ENCODE results near the gene RSPO1. TPM values are rescaled to one million over a fixed set of nuclear protein-coding genes. Genes with fewer than 3 reads are reported as not detected.

RSPO1 gene
- polyA plus RNA-seq, 1 of the 3 experiments (the other 2 are of a cell fraction) = 0.03 TPM

DNA sequence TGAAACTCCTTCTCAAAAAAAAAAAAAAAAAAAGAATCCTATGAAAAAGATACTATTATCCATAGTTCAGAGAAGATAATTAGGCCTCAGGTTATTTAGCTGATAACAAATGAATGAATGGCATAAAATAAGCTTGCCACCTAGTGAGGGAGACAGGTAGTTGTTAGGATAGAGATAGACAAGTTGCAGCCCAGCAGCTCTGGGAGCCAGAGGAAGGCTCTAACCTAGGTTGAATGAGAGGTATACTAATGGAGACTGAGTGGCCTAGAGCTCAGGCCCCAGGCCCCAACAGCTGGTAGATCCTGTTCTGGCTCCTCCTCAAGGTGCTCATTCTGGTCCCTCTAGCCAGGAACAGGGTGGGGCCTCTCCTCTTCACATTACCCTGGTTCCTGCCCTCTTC lies 20.6 kb upstream of the RSPO1 start:
- Histone ChIP-seq H3K27me3 (ENCODE audit: insufficient read depth) (no peaks in the 10 kb centered on the region), H2AFZ (ENCODE audit: low read depth) (no peak overlapping the region), H3K36me3 (replicated peaks in 1 of 2; ENCODE audit: control insufficient read depth in 1 of 2, insufficient read depth in 2 of 2, low read length in 1 of 2) (no peaks in the 10 kb centered on the region), H3K79me2 (ENCODE audit: insufficient read depth) (no peaks in the 10 kb centered on the region), H3F3A (replicated peaks; ENCODE audit: insufficient read depth) (no peaks in the 10 kb centered on the region), H3K9ac (no peak overlapping the region), H3K9me3 (no peaks in the 10 kb centered on the region), H3K4me1 (ENCODE audit: control insufficient read depth in 1 of 2, insufficient read depth in 2 of 2, low read depth in 1 of 2, low read length in 1 of 2) (no peaks in the 10 kb centered on the region), H3K4me2 (no peak overlapping the region), H3K4me3 (ENCODE audit: low read depth in 2 of 2, low read length in 1 of 2) (no peak overlapping the region), H4K20me1 (ENCODE audit: insufficient read depth) (no peaks in the 10 kb centered on the region), H3K9me2 (no peaks in the 10 kb centered on the region), H3K27ac (ENCODE audit: low read depth in 2 of 2, low read length in 1 of 2) (no peak overlapping the region)
- no peak for DNase-seq
- ChIA-PET CTCF (interaction anchor here (0.9 kb wide), 1 partner anchor 27 kb away, joined by 3 read pairs; no protein-coding TSS in a partner anchor), POLR2A (no interaction called here)
- no peak for TF ChIP-seq GATA2 (CRISPR knock-in tag; IDR thresholded peaks at IDR 0.05)

DNA sequence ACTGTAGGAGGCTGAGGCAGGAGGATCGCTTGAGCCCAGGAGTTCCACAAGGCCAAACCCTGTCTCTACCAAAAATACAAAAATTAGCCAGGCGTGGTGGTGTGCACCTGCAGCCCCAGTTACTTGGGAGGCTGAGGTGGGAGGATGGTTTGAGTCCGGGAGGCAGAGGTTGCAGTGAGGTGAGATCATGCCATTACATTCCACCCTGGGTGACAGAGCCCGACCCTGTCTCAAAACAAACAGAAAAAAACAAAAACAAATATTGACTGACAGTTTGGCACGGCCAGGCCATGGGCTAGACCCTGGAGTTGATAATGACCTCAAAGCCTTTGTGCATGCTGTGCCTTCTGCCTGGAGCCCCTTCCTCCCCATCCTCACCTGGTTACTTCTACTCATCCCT lies 19.2 kb upstream of the RSPO1 start:
- no peak for DNase-seq
- H3K27me3 ChIP-seq (ENCODE audit: insufficient read depth) = no peaks in the 10 kb centered on the region
- TF ChIP-seq TEAD4 (IDR thresholded peaks at IDR 0.05; ENCODE audit: borderline replicate concordance, insufficient read depth) (no peak), RCOR1 (IDR thresholded peaks at IDR 0.05; ENCODE audit: low read length) (no peak), RXRA (IDR thresholded peaks at IDR 0.05; ENCODE audit: borderline replicate concordance, low read depth) (no peak), POLR2AphosphoS5 (IDR thresholded peaks at IDR 0.05; ENCODE audit: low read depth, low read length) (no peak), CHD2 (IDR thresholded peaks at IDR 0.05; ENCODE audit: low read length, partially characterized antibody) (no peak), SIN3A (IDR thresholded peaks at IDR 0.05; ENCODE audit: borderline replicate concordance, low read depth, low read length) (no peak), EP300 (IDR thresholded peaks at IDR 0.05; ENCODE audit: borderline replicate concordance in 1 of 2, low read depth in 1 of 2, low read length in 1 of 2) (no peak), GATA2 (CRISPR knock-in tag; IDR thresholded peaks at IDR 0.05) (no peak), JUND (IDR thresholded peaks at IDR 0.05) (no peak), FOXJ3 (CRISPR knock-in tag; IDR thresholded peaks at IDR 0.05) (no peak), SMC3 (IDR thresholded peaks at IDR 0.05; ENCODE audit: low read depth, low read length) (no peak), RAD21 (IDR thresholded peaks at IDR 0.05; ENCODE audit: low read length) (no peak), FOSL2 (IDR thresholded peaks at IDR 0.05; ENCODE audit: borderline replicate concordance, low read depth) (no peak)
- TF ChIP-seq, protein P1, sequence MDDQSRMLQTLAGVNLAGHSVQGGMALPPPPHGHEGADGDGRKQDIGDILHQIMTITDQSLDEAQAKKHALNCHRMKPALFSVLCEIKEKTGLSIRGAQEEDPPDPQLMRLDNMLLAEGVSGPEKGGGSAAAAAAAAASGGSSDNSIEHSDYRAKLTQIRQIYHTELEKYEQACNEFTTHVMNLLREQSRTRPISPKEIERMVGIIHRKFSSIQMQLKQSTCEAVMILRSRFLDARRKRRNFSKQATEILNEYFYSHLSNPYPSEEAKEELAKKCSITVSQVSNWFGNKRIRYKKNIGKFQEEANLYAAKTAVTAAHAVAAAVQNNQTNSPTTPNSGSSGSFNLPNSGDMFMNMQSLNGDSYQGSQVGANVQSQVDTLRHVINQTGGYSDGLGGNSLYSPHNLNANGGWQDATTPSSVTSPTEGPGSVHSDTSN (IDR thresholded peaks at IDR 0.05) = no peak
- TF ChIP-seq, protein P2, sequence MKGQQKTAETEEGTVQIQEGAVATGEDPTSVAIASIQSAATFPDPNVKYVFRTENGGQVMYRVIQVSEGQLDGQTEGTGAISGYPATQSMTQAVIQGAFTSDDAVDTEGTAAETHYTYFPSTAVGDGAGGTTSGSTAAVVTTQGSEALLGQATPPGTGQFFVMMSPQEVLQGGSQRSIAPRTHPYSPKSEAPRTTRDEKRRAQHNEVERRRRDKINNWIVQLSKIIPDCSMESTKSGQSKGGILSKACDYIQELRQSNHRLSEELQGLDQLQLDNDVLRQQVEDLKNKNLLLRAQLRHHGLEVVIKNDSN (IDR thresholded peaks at IDR 0.05; ENCODE audit: borderline replicate concordance, low read depth) = no peak
- TF ChIP-seq, protein P3, sequence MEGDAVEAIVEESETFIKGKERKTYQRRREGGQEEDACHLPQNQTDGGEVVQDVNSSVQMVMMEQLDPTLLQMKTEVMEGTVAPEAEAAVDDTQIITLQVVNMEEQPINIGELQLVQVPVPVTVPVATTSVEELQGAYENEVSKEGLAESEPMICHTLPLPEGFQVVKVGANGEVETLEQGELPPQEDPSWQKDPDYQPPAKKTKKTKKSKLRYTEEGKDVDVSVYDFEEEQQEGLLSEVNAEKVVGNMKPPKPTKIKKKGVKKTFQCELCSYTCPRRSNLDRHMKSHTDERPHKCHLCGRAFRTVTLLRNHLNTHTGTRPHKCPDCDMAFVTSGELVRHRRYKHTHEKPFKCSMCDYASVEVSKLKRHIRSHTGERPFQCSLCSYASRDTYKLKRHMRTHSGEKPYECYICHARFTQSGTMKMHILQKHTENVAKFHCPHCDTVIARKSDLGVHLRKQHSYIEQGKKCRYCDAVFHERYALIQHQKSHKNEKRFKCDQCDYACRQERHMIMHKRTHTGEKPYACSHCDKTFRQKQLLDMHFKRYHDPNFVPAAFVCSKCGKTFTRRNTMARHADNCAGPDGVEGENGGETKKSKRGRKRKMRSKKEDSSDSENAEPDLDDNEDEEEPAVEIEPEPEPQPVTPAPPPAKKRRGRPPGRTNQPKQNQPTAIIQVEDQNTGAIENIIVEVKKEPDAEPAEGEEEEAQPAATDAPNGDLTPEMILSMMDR (IDR thresholded peaks at IDR 0.05) = no peak
- TF ChIP-seq, protein P4, sequence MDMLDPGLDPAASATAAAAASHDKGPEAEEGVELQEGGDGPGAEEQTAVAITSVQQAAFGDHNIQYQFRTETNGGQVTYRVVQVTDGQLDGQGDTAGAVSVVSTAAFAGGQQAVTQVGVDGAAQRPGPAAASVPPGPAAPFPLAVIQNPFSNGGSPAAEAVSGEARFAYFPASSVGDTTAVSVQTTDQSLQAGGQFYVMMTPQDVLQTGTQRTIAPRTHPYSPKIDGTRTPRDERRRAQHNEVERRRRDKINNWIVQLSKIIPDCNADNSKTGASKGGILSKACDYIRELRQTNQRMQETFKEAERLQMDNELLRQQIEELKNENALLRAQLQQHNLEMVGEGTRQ (IDR thresholded peaks at IDR 0.05; ENCODE audit: borderline replicate concordance, low read depth, low read length) = no peak
- no peak overlapping the region for H3K4me2 ChIP-seq
- H4K20me1 ChIP-seq (ENCODE audit: insufficient read depth) = no peaks in the 10 kb centered on the region
- H3K9ac ChIP-seq = no peak overlapping the region
- no peaks in the 10 kb centered on the region for H3K36me3 ChIP-seq (replicated peaks in 1 of 2; ENCODE audit: control insufficient read depth in 1 of 2, insufficient read depth in 2 of 2, low read length in 1 of 2)
- no peaks in the 10 kb centered on the region for H3K4me1 ChIP-seq (ENCODE audit: control insufficient read depth in 1 of 2, insufficient read depth in 2 of 2, low read depth in 1 of 2, low read length in 1 of 2)
- H3K9me2 ChIP-seq = no peaks in the 10 kb centered on the region
- no peak overlapping the region for H3K27ac ChIP-seq (ENCODE audit: low read depth in 2 of 2, low read length in 1 of 2)
- ChIA-PET CTCF (interaction anchor here (1.3 kb wide), 1 partner anchor 92 kb away, joined by 3 read pairs; no protein-coding TSS in a partner anchor), POLR2A (no interaction called here)
- 41% methylated on average over 5 of the region's 5 CpGs for WGBS (ENCODE audit: low lambda C conversion rate)
- H3F3A ChIP-seq (replicated peaks; ENCODE audit: insufficient read depth) = no peaks in the 10 kb centered on the region
- no peak overlapping the region for H2AFZ ChIP-seq (ENCODE audit: low read depth)
- no peak overlapping the region for H3K4me3 ChIP-seq (ENCODE audit: low read depth in 2 of 2, low read length in 1 of 2)
- no peaks in the 10 kb centered on the region for H3K9me3 ChIP-seq
- H3K79me2 ChIP-seq (ENCODE audit: insufficient read depth) = no peaks in the 10 kb centered on the region
